HepG2 (cell line): ENCODE measurements around the gene ADAMTS12. TPM values are rescaled to one million over a fixed set of nuclear protein-coding genes. Genes with fewer than 3 reads are reported as not detected.

Source experiments
- ATAC-seq: fragments of 200-7000 bp; cut with Tn5 transposase; 3 replicates; pipeline ENCODE4 v1.9.1; 2020; ENCODE audit warnings: mild to moderate bottlenecking, moderate library complexity
- BruUV-seq: library from RNA; stranded (reverse); fragments of 400-500 nt; replicated peaks from 2 replicates; lab custom pipeline; 2021; lab: Mats Ljungman, UMichigan
- CTCF ChIA-PET: fragments of 300-600 bp; formaldehyde crosslinking; extraction: SDS; loops from one replicate; lab custom pipeline; 2021; ENCODE audit warnings: low total read pairs, inconsistent platforms, low intra/inter-chr PET ratio; lab: Yijun Ruan, JAX
- POLR2A ChIA-PET: fragments of 350-600 bp; sonication (Branson Sonifier 250); formaldehyde crosslinking; loops from one replicate; lab custom pipeline; 2020; ENCODE audit warnings: antibody characterized with exemption, inconsistent platforms; lab: Yijun Ruan, JAX
- DNase-seq: peaks from one replicate; pipeline ENCODE4 v3.0.0-alpha.2; 2015; ENCODE audit warnings: low spot score
- FAIRE-seq: peaks from 3 replicates; lab custom pipeline; 2011; peaks lifted over from hg19 to GRCh38; lab: Jason Lieb, UNC
- H2AFZ ChIP-seq: one replicate; pipeline ENCODE4 v1.6.1; 2011; ENCODE audit warnings: low read length, inconsistent platforms
- H3K27ac ChIP-seq: fragments of 300-600 bp; 3 replicates; pipeline ENCODE4 v1.8.0; 2011; ENCODE audit warnings: mixed run types, mild to moderate bottlenecking, mixed read lengths, low read length, inconsistent platforms; ENCODE audit not compliant: insufficient read depth; ENCODE audit errors: extremely low read length
- H3K27me3 ChIP-seq, 2 experiments: fragments of 200-600 bp in 1 of 2; 2 replicates in 1 of 2; 3 replicates in 1 of 2; pipeline versions ENCODE4 v1.6.0 to v1.8.0; 2011; ENCODE audit warnings: low read length in 2 of 2, mild to moderate bottlenecking in 2 of 2, moderate library complexity in 2 of 2, inconsistent platforms in 1 of 2; ENCODE audit not compliant: insufficient read depth in 2 of 2, control insufficient read depth in 1 of 2
- H3K36me3 ChIP-seq, 2 experiments: fragments of 200-600 bp in 1 of 2; replicated peaks in 1 of 2; 2 replicates in 1 of 2; 3 replicates in 1 of 2; pipeline versions ENCODE4 v1.5.1 to v1.8.0; 2011; ENCODE audit warnings: low read length in 2 of 2, inconsistent platforms in 1 of 2; ENCODE audit not compliant: insufficient read depth in 2 of 2, control insufficient read depth in 1 of 2
- H3K4me1 ChIP-seq: 2 replicates; pipeline ENCODE4 v1.5.1; 2012; ENCODE audit warnings: low read length, inconsistent platforms; ENCODE audit not compliant: insufficient read depth
- H3K4me2 ChIP-seq: 2 replicates; pipeline ENCODE4 v1.6.0; 2011; ENCODE audit warnings: low read depth, low read length, inconsistent platforms
- H3K4me3 ChIP-seq, 3 experiments: fragments of 200-600 bp in 1 of 3; sonication (generic), shearing (Covaris generic) in 1 of 3; replicated peaks in 1 of 3; 2 replicates each; pipeline ENCODE4 v1.5.1; 2011 to 2016; ENCODE audit warnings: low read length in 3 of 3, inconsistent platforms in 2 of 3, low read depth in 2 of 3, mild to moderate bottlenecking in 2 of 3, control low read depth in 1 of 3, mixed read lengths in 1 of 3; ENCODE audit not compliant: insufficient read depth in 1 of 3
- H3K79me2 ChIP-seq: one replicate; pipeline ENCODE4 v1.6.1; 2011; ENCODE audit warnings: low read length, inconsistent platforms; ENCODE audit not compliant: insufficient read depth
- H3K9ac ChIP-seq: 2 replicates; pipeline ENCODE4 v1.6.0; 2011; ENCODE audit warnings: mild to moderate bottlenecking, low read depth, low read length, inconsistent platforms; ENCODE audit not compliant: insufficient read depth
- H3K9me3 ChIP-seq: 2 replicates; pipeline ENCODE4 v1.5.1; 2012; ENCODE audit warnings: mild to moderate bottlenecking, low read length
- H4K20me1 ChIP-seq: 2 replicates; pipeline ENCODE4 v1.6.0; 2011; ENCODE audit warnings: inconsistent platforms, mild to moderate bottlenecking, low read length, moderate library complexity; ENCODE audit not compliant: insufficient read depth
- CAMTA2 ChIP-seq: sonication (generic); formaldehyde crosslinking; IDR thresholded peaks from 2 replicates; pipeline ENCODE4 v1.4.0; 2020; ENCODE audit warnings: mild to moderate bottlenecking, missing genetic modification reagents, borderline replicate concordance
- HNF4A ChIP-seq: sonication (generic); formaldehyde crosslinking; IDR thresholded peaks from 2 replicates; pipeline ENCODE4 v1.4.0; 2020; ENCODE audit warnings: missing genetic modification reagents
- JARID2 ChIP-seq: sonication (generic); formaldehyde crosslinking; IDR thresholded peaks from 2 replicates; pipeline ENCODE4 v1.8.1; 2023; ENCODE audit warnings: missing genetic modification reagents, inconsistent platforms; ENCODE audit not compliant: insufficient replicate concordance
- KDM6A ChIP-seq: IDR thresholded peaks from 2 replicates; pipeline ENCODE4 v1.6.1; 2016; ENCODE audit warnings: low read depth
- NCOA5 ChIP-seq: sonication (generic); formaldehyde crosslinking; IDR thresholded peaks from 2 replicates; pipeline ENCODE4 v1.4.0; 2020; ENCODE audit warnings: missing genetic modification reagents
- RFXAP ChIP-seq: sonication (generic); formaldehyde crosslinking; IDR thresholded peaks from 2 replicates; pipeline ENCODE4 v1.4.0; 2020; ENCODE audit warnings: missing genetic modification reagents, borderline replicate concordance
- SIX1 ChIP-seq: sonication (generic); formaldehyde crosslinking; IDR thresholded peaks from 2 replicates; pipeline ENCODE4 v1.4.0; 2020; ENCODE audit warnings: missing genetic modification reagents, borderline replicate concordance
- SMYD3 ChIP-seq: sonication (generic); formaldehyde crosslinking; IDR thresholded peaks from 2 replicates; pipeline ENCODE4 v1.8.1; 2023; ENCODE audit warnings: mild to moderate bottlenecking, missing genetic modification reagents
- ZNF256 ChIP-seq: sonication (generic); formaldehyde crosslinking; conservative IDR thresholded peaks from 2 replicates; pipeline ENCODE4 v1.4.0; 2020; ENCODE audit warnings: missing genetic modification reagents
- ZNF484 ChIP-seq: sonication (generic); formaldehyde crosslinking; IDR thresholded peaks from 2 replicates; pipeline ENCODE4 v1.5.1; 2020; ENCODE audit warnings: mild to moderate bottlenecking, low read depth, missing genetic modification reagents, borderline replicate concordance
- ZNF552 ChIP-seq: sonication (generic); formaldehyde crosslinking; IDR thresholded peaks from 2 replicates; pipeline ENCODE4 v1.9.0; 2022; ENCODE audit warnings: missing genetic modification reagents, mild to moderate bottlenecking, borderline replicate concordance
- ZNF629 ChIP-seq: sonication (generic); formaldehyde crosslinking; conservative IDR thresholded peaks from 2 replicates; pipeline ENCODE4 v1.5.0; 2020; ENCODE audit warnings: missing genetic modification reagents
- WGBS: methylation state at CpG from one replicate; pipeline ENCODE4 v1.1.6; 2017; ENCODE audit warnings: low lambda C conversion rate; 5-methylcytosine and 5-hydroxymethylcytosine counted together
- in situ Hi-C: cut with HindIII; loops from 2 replicates; pipeline ENCODE4 v1.10.0; 2017; ENCODE audit warnings: low pct_unique_long_range_greater_than_20kb; ENCODE audit not compliant: extremely low pct_ligation_motif_present
- intact Hi-C: fragments of 100-400 bp; cut with micrococcal nuclease; formaldehyde crosslinking; loops from one replicate; pipeline ENCODE4 v1.10.0; 2022; ENCODE audit not compliant: unreplicated experiment
- polyA plus RNA-seq, 8 experiments: library from polyadenylated mRNA; depleted of rRNA in 3 of 8; stranded (reverse) in 7 of 8; unstranded in 1 of 8; fragments of >200 nt; fragmentation: Illumina TruSeq in 4 of 8; extraction: Trizol in 4 of 8; gene quantifications; 2 replicates each; pipeline versions ENCODE4 v1.2.1 to v1.2.3, GENCODE V29; 2011 to 2016; ENCODE audit warnings: low read depth in 4 of 8, missing spikeins in 1 of 8, mixed read lengths in 1 of 8; ENCODE audit not compliant: insufficient read depth in 1 of 8
- total RNA-seq, 5 experiments: library from RNA; depleted of rRNA; stranded (reverse); fragments of >200 nt; fragmentation: Illumina TruSeq; extraction: Trizol; gene quantifications; 2 replicates each; pipeline ENCODE4 v1.2.3, GENCODE V29; 2016; ENCODE audit warnings: low read depth in 1 of 5
- TF ChIP-seq, protein P1 (sequence below): sonication (generic); formaldehyde crosslinking; IDR thresholded peaks from 2 replicates; pipeline ENCODE4 v1.4.0; 2020; ENCODE audit warnings: missing genetic modification reagents
- TF ChIP-seq, protein P2 (sequence below): sonication (generic); formaldehyde crosslinking; IDR thresholded peaks from 2 replicates; pipeline ENCODE4 v1.4.0; 2020; ENCODE audit warnings: missing genetic modification reagents, borderline replicate concordance
- TF ChIP-seq, protein P3 (sequence below): IDR thresholded peaks from 2 replicates; pipeline ENCODE4 v1.6.1; 2018; ENCODE audit warnings: missing genetic modification reagents

The ADAMTS12 gene
- total and polyA plus RNA-seq, 2 of the 13 experiments (the other 11 are each of a cell fraction or from before 2014, with no cell fraction given): 0.03 TPM; not detected in 1

DNA sequence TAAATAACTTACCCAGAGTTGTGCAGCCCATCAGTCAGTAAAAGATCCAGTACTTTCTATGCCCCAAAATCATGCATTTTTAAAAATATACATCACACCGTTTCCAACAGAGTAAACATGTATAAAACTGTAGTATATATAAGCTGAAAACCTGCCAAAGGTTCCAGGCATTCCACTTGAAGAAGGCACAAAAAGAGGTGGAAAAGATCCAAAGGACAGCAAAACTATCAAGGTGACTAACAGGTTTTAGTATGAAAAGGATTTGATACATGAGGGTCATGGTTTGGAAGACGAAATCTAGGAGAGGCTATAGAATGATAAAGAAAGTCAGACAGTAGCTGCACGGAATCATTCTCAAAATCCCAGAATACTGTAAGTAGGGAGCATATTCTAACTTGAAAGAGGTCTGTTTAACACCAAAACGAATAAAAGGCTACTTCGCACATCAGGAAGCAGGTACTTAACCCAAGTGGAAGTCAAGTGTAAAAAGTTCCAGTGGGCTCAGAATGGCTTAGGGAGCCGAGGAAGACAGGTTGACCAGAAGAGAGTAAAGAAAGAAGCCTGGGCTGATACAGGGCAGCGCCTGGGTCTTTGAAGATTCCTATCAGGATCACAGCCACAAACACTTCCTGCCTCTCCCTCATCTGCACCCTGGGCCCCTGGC is 207.2 kb downstream of the ADAMTS12 start:
- FAIRE-seq (no peak), ATAC-seq (no peak), DNase-seq (no peak)
- H3K27me3 ChIP-seq: 0 out of 5 replicates have a peak, but pooled peaks cover 0 to 4% of the 10 kb centered on the region in 2 experiments
- POLR2A ChIA-PET: no interaction called here
- intact Hi-C loops: no loop called here
- no peak for TF ChIP-seq RFXAP (CRISPR knock-in tag)
- no peak for TF ChIP-seq SIX1
- TF ChIP-seq, protein P1, sequence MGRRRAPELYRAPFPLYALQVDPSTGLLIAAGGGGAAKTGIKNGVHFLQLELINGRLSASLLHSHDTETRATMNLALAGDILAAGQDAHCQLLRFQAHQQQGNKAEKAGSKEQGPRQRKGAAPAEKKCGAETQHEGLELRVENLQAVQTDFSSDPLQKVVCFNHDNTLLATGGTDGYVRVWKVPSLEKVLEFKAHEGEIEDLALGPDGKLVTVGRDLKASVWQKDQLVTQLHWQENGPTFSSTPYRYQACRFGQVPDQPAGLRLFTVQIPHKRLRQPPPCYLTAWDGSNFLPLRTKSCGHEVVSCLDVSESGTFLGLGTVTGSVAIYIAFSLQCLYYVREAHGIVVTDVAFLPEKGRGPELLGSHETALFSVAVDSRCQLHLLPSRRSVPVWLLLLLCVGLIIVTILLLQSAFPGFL (CRISPR knock-in tag): no peak
- no peak for TF ChIP-seq ZNF256
- TF ChIP-seq, protein P2, sequence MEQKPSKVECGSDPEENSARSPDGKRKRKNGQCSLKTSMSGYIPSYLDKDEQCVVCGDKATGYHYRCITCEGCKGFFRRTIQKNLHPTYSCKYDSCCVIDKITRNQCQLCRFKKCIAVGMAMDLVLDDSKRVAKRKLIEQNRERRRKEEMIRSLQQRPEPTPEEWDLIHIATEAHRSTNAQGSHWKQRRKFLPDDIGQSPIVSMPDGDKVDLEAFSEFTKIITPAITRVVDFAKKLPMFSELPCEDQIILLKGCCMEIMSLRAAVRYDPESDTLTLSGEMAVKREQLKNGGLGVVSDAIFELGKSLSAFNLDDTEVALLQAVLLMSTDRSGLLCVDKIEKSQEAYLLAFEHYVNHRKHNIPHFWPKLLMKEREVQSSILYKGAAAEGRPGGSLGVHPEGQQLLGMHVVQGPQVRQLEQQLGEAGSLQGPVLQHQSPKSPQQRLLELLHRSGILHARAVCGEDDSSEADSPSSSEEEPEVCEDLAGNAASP: no peak
- no peak overlapping the region for H3K4me3 ChIP-seq
- no peak overlapping the region for H3K9ac ChIP-seq
- 20% methylated on average over 7 of the region's 7 CpGs for WGBS
- H3K27ac ChIP-seq: no peak overlapping the region
- no peaks in the 10 kb centered on the region for H3K9me3 ChIP-seq
- no peaks in the 10 kb centered on the region for H4K20me1 ChIP-seq
- H3K4me2 ChIP-seq: no peak overlapping the region
- CTCF ChIA-PET: no interaction called here
- no peaks in the 10 kb centered on the region for H3K36me3 ChIP-seq
- no peaks in the 10 kb centered on the region for H3K79me2 ChIP-seq
- in situ Hi-C loops: no loop called here
- no peak overlapping the region for H2AFZ ChIP-seq
- BruUV-seq: no TSS peak
- no peaks in the 10 kb centered on the region for H3K4me1 ChIP-seq

DNA sequence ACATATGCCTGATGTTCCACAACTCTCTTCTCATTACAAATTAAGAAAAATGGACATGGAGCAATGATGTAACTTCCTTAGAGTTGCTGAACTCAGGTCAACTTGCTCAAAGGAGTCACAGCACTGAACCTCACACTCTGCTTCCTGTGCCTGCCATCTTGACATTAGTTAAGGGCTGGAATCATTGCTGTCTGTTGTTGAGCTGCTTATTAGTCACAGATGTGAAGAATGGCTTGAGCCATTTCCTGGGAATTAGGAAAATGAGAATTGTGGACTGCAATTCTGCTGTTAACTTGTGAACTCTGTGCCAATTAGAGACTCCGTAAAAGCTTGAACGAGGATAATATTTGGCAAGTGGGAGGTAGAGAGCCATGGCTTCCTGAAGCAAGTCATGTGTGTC is 212.0 kb downstream of the ADAMTS12 start:
- TF ChIP-seq NCOA5 (CRISPR knock-in tag) (no peak), SMYD3 (no peak), KDM6A (no peak), JARID2 (CRISPR knock-in tag) (no peak), CAMTA2 (CRISPR knock-in tag) (no peak), HNF4A (no peak), ZNF552 (CRISPR knock-in tag) (no peak), ZNF629 (no peak), ZNF484 (CRISPR knock-in tag) (no peak)
- TF ChIP-seq, protein P3, sequence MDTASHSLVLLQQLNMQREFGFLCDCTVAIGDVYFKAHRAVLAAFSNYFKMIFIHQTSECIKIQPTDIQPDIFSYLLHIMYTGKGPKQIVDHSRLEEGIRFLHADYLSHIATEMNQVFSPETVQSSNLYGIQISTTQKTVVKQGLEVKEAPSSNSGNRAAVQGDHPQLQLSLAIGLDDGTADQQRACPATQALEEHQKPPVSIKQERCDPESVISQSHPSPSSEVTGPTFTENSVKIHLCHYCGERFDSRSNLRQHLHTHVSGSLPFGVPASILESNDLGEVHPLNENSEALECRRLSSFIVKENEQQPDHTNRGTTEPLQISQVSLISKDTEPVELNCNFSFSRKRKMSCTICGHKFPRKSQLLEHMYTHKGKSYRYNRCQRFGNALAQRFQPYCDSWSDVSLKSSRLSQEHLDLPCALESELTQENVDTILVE: no peak
- TF ChIP-seq, all 625 proteins: peak for 0
- no peaks in the 10 kb centered on the region for H3K36me3 ChIP-seq
- no peak overlapping the region for H2AFZ ChIP-seq
- DNase-seq (no peak), ATAC-seq (no peak), FAIRE-seq (no peak)
- 47% methylated on average over 2 of the region's 2 CpGs for WGBS
- no peaks in the 10 kb centered on the region for H3K79me2 ChIP-seq
- BruUV-seq: no TSS peak
- H3K4me3 ChIP-seq: no peak overlapping the region
- no peaks in the 10 kb centered on the region for H4K20me1 ChIP-seq
- in situ Hi-C loops: no loop called here
- ChIA-PET POLR2A (no interaction called here), CTCF (no interaction called here)
- intact Hi-C loops: no loop called here
- H3K9me3 ChIP-seq: no peaks in the 10 kb centered on the region
- H3K4me1 ChIP-seq: no peaks in the 10 kb centered on the region
- no peaks in the 10 kb centered on the region for H3K27me3 ChIP-seq
- H3K27ac ChIP-seq: no peak overlapping the region
- no peak overlapping the region for H3K4me2 ChIP-seq
- no peak overlapping the region for H3K9ac ChIP-seq
